GM04503 (cell line): Measurements from ENCODE around the gene MYZAP.
A peak's percentile ranks its signal among the peaks of the same experiment; 100 is the strongest.

Experiments
- DNase-seq: peaks from one replicate; pipeline ENCODE4 v3.0.0-alpha.2; 2012; ENCODE audit warnings: low read depth

The MYZAP gene

GRCh38 chr15:57562196-57562769 lies 29.4 kb upstream of the MYZAP start:
- no peak for DNase-seq

GRCh38 chr15:57563416-57563815 lies 28.3 kb upstream of the MYZAP start:
- DNase-seq: no peak

GRCh38 chr15:57565311-57565710 lies 26.4 kb upstream of the MYZAP start:
- DNase-seq: no peak

- peak; percentile 7 for DNase-seq
Observed at GRCh38 chr15:57566834-57567233, 24.9 kb upstream of the MYZAP start.

GRCh38 chr15:57567891-57568290 lies 23.8 kb upstream of the MYZAP start:
- DNase-seq: no peak

- no peak for DNase-seq
Observed at GRCh38 chr15:57568299-57568698, 23.4 kb upstream of the MYZAP start.

GRCh38 chr15:57570340-57570739 lies 21.4 kb upstream of the MYZAP start:
- DNase-seq: no peak

GRCh38 chr15:57570994-57571393 lies 20.7 kb upstream of the MYZAP start:
- DNase-seq: peak; percentile 23

- DNase-seq: no peak
Observed at GRCh38 chr15:57571725-57572124, 20.0 kb upstream of the MYZAP start.

- peak; percentile 23 for DNase-seq
Observed at GRCh38 chr15:57572468-57572867, 19.2 kb upstream of the MYZAP start.

- DNase-seq: no peak
Observed at GRCh38 chr15:57573151-57573550, 18.6 kb upstream of the MYZAP start.

GRCh38 chr15:57575363-57575762 lies 16.3 kb upstream of the MYZAP start:
- DNase-seq: no peak

GRCh38 chr15:57578288-57578900 lies 13.3 kb upstream of the MYZAP start:
- DNase-seq: no peak

GRCh38 chr15:57580428-57580827 lies 11.3 kb upstream of the MYZAP start:
- DNase-seq: no peak

- no peak for DNase-seq
Observed at GRCh38 chr15:57580866-57581265, 10.8 kb upstream of the MYZAP start.

- no peak for DNase-seq
Observed at GRCh38 chr15:57582090-57582489, 9.6 kb upstream of the MYZAP start.

- DNase-seq: no peak
Observed at GRCh38 chr15:57583282-57583681, 8.4 kb upstream of the MYZAP start.

- DNase-seq: no peak
Observed at GRCh38 chr15:57583720-57584119, 8.0 kb upstream of the MYZAP start.

- no peak for DNase-seq
Observed at GRCh38 chr15:57586661-57587424, 4.9 kb upstream of the MYZAP start.

- DNase-seq: no peak
Observed at GRCh38 chr15:57589281-57589680, 2.4 kb upstream of the MYZAP start.

- DNase-seq: no peak
Observed at GRCh38 chr15:57589754-57590153, 1.9 kb upstream of the MYZAP start.

- DNase-seq: no peak
Observed at GRCh38 chr15:57591237-57591821, 375 bp upstream of the MYZAP start.

GRCh38 chr15:57592426-57592825 lies 722 bp downstream of the MYZAP start:
- DNase-seq: no peak
